Aorta (tissue), 5 donors: ENCODE measurements around the gene RNF2. TPM values are rescaled to one million over a fixed set of nuclear protein-coding genes. Genes with fewer than 3 reads are reported as not detected.

Source experiments
- ATAC-seq: fragments of 200-7000 bp; cut with Tn5 transposase; one replicate; pipeline ENCODE4 v1.9.1; 2022; ENCODE audit warnings: moderate library complexity; ENCODE audit not compliant: low FRiP score
- DNase-seq, 2 donors: peaks; one replicate each; pipeline ENCODE4 v3.0.0-alpha.2; 2020
- H3K27ac ChIP-seq, 2 donors: one replicate each; pipeline ENCODE4 v1.5.1; 2013; ENCODE audit warnings: low read length in 2 of 2, mild to moderate bottlenecking in 2 of 2, moderate library complexity in 2 of 2, control low read depth in 1 of 2, inconsistent platforms in 1 of 2, low read depth in 1 of 2
- H3K27me3 ChIP-seq, 2 donors: one replicate each; pipeline ENCODE4 v1.6.1; 2013; ENCODE audit warnings: control low read depth in 1 of 2, low read length in 1 of 2, mild to moderate bottlenecking in 1 of 2, moderate library complexity in 1 of 2; ENCODE audit not compliant: insufficient read depth in 2 of 2, control insufficient read depth in 1 of 2
- H3K36me3 ChIP-seq, 2 donors: one replicate each; pipeline ENCODE4 v1.6.1; 2013; ENCODE audit warnings: control low read depth in 1 of 2, low read length in 1 of 2, mild to moderate bottlenecking in 1 of 2; ENCODE audit not compliant: insufficient read depth in 2 of 2, control insufficient read depth in 1 of 2
- H3K4me1 ChIP-seq, 2 donors: one replicate each; pipeline ENCODE4 v1.6.1; 2013; ENCODE audit warnings: low read length in 2 of 2, control low read depth in 1 of 2, mild to moderate bottlenecking in 1 of 2, moderate library complexity in 1 of 2; ENCODE audit not compliant: insufficient read depth in 2 of 2, control insufficient read depth in 1 of 2
- H3K4me3 ChIP-seq, 2 donors: one replicate each; pipeline ENCODE4 v1.5.1; 2013; ENCODE audit warnings: low read length in 2 of 2, control low read depth in 1 of 2, mild to moderate bottlenecking in 1 of 2
- H3K9me3 ChIP-seq: one replicate; pipeline ENCODE4 v1.6.1; 2013; ENCODE audit warnings: mild to moderate bottlenecking, low read length; ENCODE audit not compliant: control insufficient read depth
- WGBS, 2 donors: extraction: QIAGEN DNeasy Blood & Tissue Kit; methylation state at CpG; one replicate each; pipeline ENCODE4 v1.1.7; 2013; 5-methylcytosine and 5-hydroxymethylcytosine counted together
- intact Hi-C, 2 donors: fragments of 100-400 bp; cut with DNase I; formaldehyde crosslinking; loops; one replicate each; pipeline versions ENCODE4 v1.14.2 to v1.15.0; 2022
- polyA plus RNA-seq, 2 donors: library from polyadenylated mRNA; stranded (reverse); fragments of 200-250 nt; gene quantifications; one replicate each; pipeline ENCODE4 v1.2.3, GENCODE V29; 2013
- total RNA-seq, 2 donors: library from RNA; stranded (reverse); fragmentation: NEBNext Ultra II Directional; extraction: Animal tissue kit (Norgen Biotek cat#: 25700); gene quantifications; one replicate each; pipeline ENCODE4 v1.2.1, GENCODE V29; 2021
- donor health status: healthy with polysubstance abuse.
- donor health status: Bipolar disorder and iron deficiency.
- donor health status: DM: no; HTN: no; CAD: no.
- donor health status: DM: no; HTN: no; CAD: no.
- donor health status: DM: yes; HTN: yes; CAD: no.

RNF2 gene
- total and polyA plus RNA-seq, 4 donors = 4.1 to 19.0 (median 8.7) TPM

DNA sequence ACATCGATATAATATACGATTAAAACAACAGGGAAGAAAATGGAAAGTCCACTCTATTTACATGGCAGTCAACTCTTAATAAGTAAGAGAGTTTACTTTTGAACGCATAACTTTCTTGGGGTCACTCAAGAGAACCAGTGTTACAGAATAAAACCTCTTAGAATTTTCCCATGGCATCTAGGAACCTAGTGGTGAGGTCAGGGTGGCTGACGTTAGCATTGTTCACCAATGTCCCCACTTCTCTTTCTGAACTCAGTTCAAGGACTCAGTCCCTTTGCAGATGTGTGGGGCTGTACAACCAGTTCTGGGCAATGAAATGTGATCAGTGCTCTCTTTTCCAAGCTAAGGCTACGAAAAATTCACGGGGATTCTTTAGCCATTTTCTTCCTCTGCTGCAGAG is 2.6 kb upstream of the RNF2 start:
- no peak overlapping the region for H3K27ac ChIP-seq
- H3K36me3 ChIP-seq = no peaks in the 10 kb centered on the region
- no peak overlapping the region for H3K4me3 ChIP-seq
- no peak for ATAC-seq
- 84 to 86% methylated on average over 6 of the region's 6 CpGs for WGBS, 2 donors
- no peak for DNase-seq
- intact Hi-C loops = no loop called here
- no peaks in the 10 kb centered on the region for H3K27me3 ChIP-seq
- no peaks in the 10 kb centered on the region for H3K4me1 ChIP-seq
- H3K9me3 ChIP-seq = no peaks in the 10 kb centered on the region

DNA sequence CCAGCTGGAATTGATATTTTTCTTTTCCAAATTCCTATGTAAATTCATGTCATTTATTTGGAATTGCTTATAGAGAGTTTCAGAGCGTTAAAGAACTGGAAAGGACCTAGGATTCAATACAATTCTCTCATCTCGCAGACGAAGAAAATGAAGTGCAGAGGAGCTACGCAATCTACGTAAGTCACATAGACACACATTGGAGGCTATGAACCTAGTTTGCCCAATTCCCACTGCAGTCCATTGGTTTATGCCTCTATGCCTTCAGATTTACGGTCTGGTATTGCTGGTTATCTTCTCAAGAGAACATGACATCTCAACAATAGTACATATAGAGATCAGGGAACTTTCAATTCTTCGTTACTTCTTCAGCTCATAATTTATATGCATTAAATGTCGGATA is 971 bp upstream of the RNF2 start:
- H3K36me3 ChIP-seq = no peaks in the 10 kb centered on the region
- no peaks in the 10 kb centered on the region for H3K9me3 ChIP-seq
- H3K27ac ChIP-seq = no peak overlapping the region
- WGBS, 2 donors = 85 to 88% methylated on average over 8 of the region's 8 CpGs
- no peak overlapping the region for H3K4me3 ChIP-seq
- no peaks in the 10 kb centered on the region for H3K27me3 ChIP-seq
- intact Hi-C loops = no loop called here
- H3K4me1 ChIP-seq = peaks cover 3% of the 10 kb centered on the region in 2 donors
- no peak for ATAC-seq
- DNase-seq = no peak

DNA sequence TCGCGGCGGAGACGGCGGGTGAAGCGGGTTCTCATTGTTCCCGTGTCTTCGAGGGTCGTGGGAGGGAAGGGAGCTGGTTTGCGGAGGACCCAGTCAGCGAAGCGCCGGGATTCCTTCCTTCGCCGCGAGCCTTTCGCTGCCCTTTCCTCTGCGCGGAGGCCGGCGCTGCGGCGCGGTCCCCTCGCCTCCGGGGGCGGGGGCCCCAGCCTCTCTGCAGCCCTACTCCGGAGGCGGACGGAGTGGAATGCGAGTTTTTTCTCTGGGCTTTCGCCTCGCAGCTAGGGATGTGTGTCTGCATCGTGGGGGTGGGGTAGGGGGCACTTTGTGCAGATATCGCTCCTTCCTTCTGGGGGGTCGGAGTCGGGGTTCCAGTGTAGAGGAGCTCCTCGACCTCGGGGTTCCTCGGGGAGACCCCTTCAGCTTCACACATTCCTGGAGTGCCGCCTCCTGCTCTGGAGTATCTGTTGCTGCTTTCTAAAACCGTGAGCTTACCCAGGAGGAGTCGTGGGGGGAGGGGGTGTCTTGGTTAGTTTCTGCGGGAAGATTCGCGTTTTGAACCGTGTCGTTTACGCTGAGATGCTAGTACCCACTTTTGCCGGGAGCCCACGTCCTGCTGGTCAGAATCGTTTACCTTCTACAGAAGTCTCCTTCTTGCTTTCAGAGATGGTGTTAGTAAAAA is 595 bp downstream of the RNF2 start:
- intact Hi-C loops = loop anchor here in 1 of 2 donors (5.0 kb wide), 1 partner anchor 111 kb away; the partner anchor contains the start of genes SWT1 and TRMT1L
- ATAC-seq (peak; percentile 75), DNase-seq (peak in 1 of 2 donors; percentile 51)
- Histone ChIP-seq H3K36me3 (no peaks in the 10 kb centered on the region), H3K27me3 (no peaks in the 10 kb centered on the region), H3K9me3 (no peaks in the 10 kb centered on the region), H3K4me1 (peaks cover 3 to 6% of the 10 kb centered on the region in 2 donors), H3K4me3 (peak overlapping the region; percentile 29 to 91), H3K27ac (peak overlapping the region in 1 of 2 donors; percentile 10)
- 0% methylated on average over 27 to 52 of the region's 52 CpGs for whole genome bisulfite sequencing, 2 donors

DNA sequence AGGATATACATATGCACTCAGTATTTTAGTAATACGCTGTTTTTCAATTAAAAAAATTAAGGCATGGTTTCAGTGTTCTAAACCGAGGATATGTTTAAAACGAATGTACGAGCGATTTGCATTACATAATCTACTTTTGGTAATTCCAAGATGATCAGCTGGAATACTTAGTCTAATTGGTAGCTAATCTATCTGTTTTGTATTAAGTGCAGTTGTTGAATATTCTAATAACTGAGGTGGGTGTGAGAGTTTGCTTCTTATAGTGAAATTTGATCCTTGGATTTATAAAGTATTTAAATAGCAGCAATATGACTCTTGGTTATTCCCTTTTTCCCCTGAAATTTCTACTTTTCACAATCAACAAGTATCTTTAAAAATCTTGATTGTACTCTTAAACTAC is 1.3 kb downstream of the RNF2 start:
- Histone ChIP-seq H3K27ac (no peak overlapping the region), H3K9me3 (no peaks in the 10 kb centered on the region), H3K36me3 (no peaks in the 10 kb centered on the region), H3K4me3 (peak overlapping the region; percentile 29 to 91), H3K4me1 (peaks cover 3 to 6% of the 10 kb centered on the region in 2 donors), H3K27me3 (no peaks in the 10 kb centered on the region)
- whole genome bisulfite sequencing, 2 donors = 0 to 1% methylated on average over 5 of the region's 5 CpGs
- intact Hi-C loops = loop anchor here in 1 of 2 donors (5.0 kb wide), 1 partner anchor 111 kb away; the partner anchor contains the start of genes SWT1 and TRMT1L
- ATAC-seq = no peak
- no peak for DNase-seq

DNA sequence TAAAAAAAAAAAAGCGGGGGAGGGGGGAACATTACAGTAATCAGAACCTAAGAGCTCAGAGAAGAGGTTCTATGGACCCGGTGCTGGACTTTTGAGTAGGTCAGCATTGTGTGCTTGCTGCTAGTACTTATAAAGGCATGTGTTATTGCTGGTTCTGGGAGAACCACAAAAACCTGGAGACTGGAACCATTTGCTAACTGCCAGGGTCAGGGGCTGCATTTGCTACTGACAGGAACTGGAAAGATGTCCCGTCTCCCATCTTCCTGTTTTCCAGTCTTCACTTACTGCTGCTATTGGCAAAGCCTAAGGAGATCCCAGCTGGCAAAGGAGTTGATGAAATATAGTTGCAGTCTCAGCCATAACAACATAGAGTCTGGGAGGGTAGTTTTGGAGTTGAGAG is 4.3 kb downstream of the RNF2 start:
- intact Hi-C loops = loop anchor here in 1 of 2 donors (5.0 kb wide), 1 partner anchor 108 kb away; the partner anchor contains the start of genes SWT1 and TRMT1L
- Histone ChIP-seq H3K9me3 (no peaks in the 10 kb centered on the region), H3K27ac (no peak overlapping the region), H3K4me3 (no peak overlapping the region), H3K27me3 (no peaks in the 10 kb centered on the region), H3K4me1 (peaks cover 3 to 6% of the 10 kb centered on the region in 2 donors), H3K36me3 (peaks cover 0 to 3% of the 10 kb centered on the region in 2 donors)
- DNase-seq (no peak), ATAC-seq (no peak)
- 95 to 96% methylated on average over 3 of the region's 3 CpGs for WGBS, 2 donors

DNA sequence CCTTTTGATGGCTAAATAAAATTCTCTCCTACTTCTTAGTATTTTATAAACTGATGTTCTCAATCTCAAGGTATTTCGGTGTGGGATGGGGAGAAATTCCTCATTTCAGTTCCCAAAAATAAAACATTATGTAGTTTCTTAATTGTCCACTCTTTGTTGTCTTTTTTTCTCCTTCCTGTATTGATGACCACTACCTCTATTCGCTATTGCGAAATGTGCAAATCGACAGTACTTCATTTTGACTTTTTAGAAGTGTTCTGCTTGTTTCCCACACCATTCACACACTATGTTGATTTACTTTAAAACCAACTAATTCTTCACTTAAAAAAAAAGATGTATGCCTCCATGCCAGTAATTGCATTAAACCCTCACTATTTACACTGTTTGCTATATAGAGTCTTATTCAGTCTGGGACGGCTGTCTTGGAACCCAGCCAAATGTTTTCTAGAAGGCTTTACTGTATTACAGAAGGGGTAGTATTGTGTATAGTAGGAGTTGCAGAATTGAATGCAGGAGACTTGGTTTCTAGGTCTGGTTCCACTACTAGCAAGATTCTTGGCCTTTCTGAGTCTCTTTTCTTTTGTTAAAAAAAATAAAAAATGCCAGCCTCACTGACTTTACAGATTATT is 5.6 kb downstream of the RNF2 start:
- intact Hi-C loops = no loop called here
- no peak for ATAC-seq
- Histone ChIP-seq H3K27ac (no peak overlapping the region), H3K4me1 (peaks cover 3 to 6% of the 10 kb centered on the region in 2 donors), H3K9me3 (no peaks in the 10 kb centered on the region), H3K4me3 (no peak overlapping the region), H3K27me3 (no peaks in the 10 kb centered on the region), H3K36me3 (peaks cover 0 to 3% of the 10 kb centered on the region in 2 donors)
- 79 to 80% methylated on average over 5 of the region's 5 CpGs for WGBS, 2 donors
- no peak for DNase-seq

DNA sequence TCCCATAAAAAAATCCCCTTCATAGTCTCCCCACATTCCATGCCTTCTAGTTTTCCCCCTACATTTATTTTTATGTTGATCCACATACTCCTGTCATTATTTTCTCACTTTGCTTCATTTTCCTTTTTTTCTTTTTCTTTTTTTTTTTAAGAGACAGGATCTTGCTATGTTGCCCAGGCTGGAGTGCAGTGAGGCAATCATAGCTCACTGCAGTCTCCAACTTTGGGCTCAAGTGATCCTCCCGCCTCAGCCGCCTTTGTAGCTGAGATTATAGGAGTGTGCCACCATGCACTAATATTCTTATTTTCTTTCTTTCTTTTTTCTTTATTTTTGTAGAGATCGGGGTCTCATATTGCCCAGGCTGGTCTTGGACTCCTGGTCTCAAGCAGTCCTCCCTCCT is 7.8 kb downstream of the RNF2 start:
- Histone ChIP-seq H3K27ac (no peak overlapping the region), H3K27me3 (no peaks in the 10 kb centered on the region), H3K9me3 (no peaks in the 10 kb centered on the region), H3K4me3 (no peak overlapping the region), H3K4me1 (peaks cover 0 to 7% of the 10 kb centered on the region in 2 donors), H3K36me3 (peaks cover 0 to 3% of the 10 kb centered on the region in 2 donors)
- 96 to 97% methylated on average over 3 of the region's 3 CpGs for WGBS, 2 donors
- intact Hi-C loops = no loop called here
- ATAC-seq (no peak), DNase-seq (no peak)

DNA sequence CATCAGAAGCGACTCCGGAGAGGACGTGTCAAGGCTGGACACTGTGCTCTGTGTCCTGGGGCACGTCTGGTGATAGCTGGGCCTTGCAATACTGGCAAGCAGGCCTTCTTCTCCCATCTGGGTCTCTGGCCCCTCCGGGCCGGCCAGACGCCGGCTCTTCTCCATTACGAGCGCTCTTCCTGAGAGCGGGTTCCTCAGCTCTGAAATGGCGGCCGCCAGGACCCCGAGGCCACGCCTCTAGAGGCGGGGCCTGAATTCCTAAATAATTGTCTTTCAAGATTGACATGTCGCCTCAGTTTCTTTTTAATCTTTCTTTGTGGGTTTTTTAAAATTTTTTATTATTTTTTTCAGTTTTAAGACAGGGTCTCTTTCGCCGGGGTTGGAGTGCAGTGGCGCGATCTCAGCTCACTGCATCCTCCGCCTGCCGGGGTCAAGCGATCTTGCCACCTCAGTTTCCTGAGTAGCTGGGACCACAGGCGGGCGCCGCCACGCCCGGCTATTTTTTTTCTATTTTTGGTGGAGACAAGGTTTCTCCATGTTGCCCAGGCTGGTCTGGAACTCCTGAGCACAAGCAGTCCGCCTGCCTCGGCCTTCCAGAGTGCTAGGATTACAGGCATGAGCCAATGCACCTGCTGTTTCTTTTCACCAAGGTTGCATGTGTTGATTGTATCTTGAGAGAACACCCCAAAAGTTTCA is 9.2 kb downstream of the RNF2 start:
- 96 to 97% methylated on average over 31 of the region's 31 CpGs for WGBS, 2 donors
- H3K27ac ChIP-seq = no peak overlapping the region
- H3K27me3 ChIP-seq = no peaks in the 10 kb centered on the region
- H3K36me3 ChIP-seq = peaks cover 0 to 3% of the 10 kb centered on the region in 2 donors
- DNase-seq (no peak), ATAC-seq (no peak)
- peaks cover 0 to 7% of the 10 kb centered on the region in 2 donors for H3K4me1 ChIP-seq
- intact Hi-C loops = no loop called here
- no peaks in the 10 kb centered on the region for H3K9me3 ChIP-seq
- no peak overlapping the region for H3K4me3 ChIP-seq
